Measurements from ENCODE around the gene ARID4A.
"Not testable (repeated sequence)": the region's sequence is repeated elsewhere in the genome, so short reads cannot be mapped to it uniquely, and the experiment has no call there.

Gene ARID4A

GRCh38 chr14:58298477-58299400 lies at the start of gene ARID4A:
Gene ARID4A (plus strand): TSS chr14:58298555. CDS start chr14:58299855, 1,300 bp downstream.
- DNase-seq = peak; percentile 34 to 39

GRCh38 chr14:58249611-58250010 lies 48.7 kb upstream of the ARID4A start:
- DNase-seq = no peak

- DNase-seq = no peak
These were observed 40.2 kb upstream of the ARID4A start for GRCh38 chr14:58258156-58258555.

GRCh38 chr14:58262005-58262404 lies 36.4 kb upstream of the ARID4A start:
- not testable (repeated sequence) for DNase-seq

GRCh38 chr14:58265401-58265800 lies 33.0 kb upstream of the ARID4A start:
- no peak for DNase-seq

GRCh38 chr14:58270628-58271027 lies 27.7 kb upstream of the ARID4A start:
- no peak for DNase-seq

GRCh38 chr14:58272588-58273372 lies 25.6 kb upstream of the ARID4A start:
- no peak for DNase-seq

- DNase-seq = no peak
These were observed 23.5 kb upstream of the ARID4A start for GRCh38 chr14:58274881-58275280.

GRCh38 chr14:58275527-58276190 lies 22.7 kb upstream of the ARID4A start:
- no peak for DNase-seq

- no peak for DNase-seq
These were observed 22.1 kb upstream of the ARID4A start for GRCh38 chr14:58276208-58276607.

- DNase-seq = no peak
These were observed 20.2 kb upstream of the ARID4A start for GRCh38 chr14:58278177-58278576.

GRCh38 chr14:58280954-58281787 lies 17.2 kb upstream of the ARID4A start:
- DNase-seq = peak; percentile 55 to 57

GRCh38 chr14:58281969-58282368 lies 16.4 kb upstream of the ARID4A start:
- DNase-seq = no peak

- DNase-seq = no peak
These were observed 15.3 kb upstream of the ARID4A start for GRCh38 chr14:58282925-58283593.

GRCh38 chr14:58283730-58284129 lies 14.6 kb upstream of the ARID4A start:
- no peak for DNase-seq

- DNase-seq = no peak
These were observed 13.2 kb upstream of the ARID4A start for GRCh38 chr14:58285132-58285531.

- no peak for DNase-seq
These were observed 10.7 kb upstream of the ARID4A start for GRCh38 chr14:58287607-58288042.

- DNase-seq = no peak
These were observed 10.1 kb upstream of the ARID4A start for GRCh38 chr14:58288106-58288792.

- DNase-seq = no peak
These were observed 6.7 kb upstream of the ARID4A start for GRCh38 chr14:58291646-58292045.

GRCh38 chr14:58292187-58292586 lies 6.2 kb upstream of the ARID4A start:
- no peak for DNase-seq

- no peak for DNase-seq
These were observed 4.2 kb upstream of the ARID4A start for GRCh38 chr14:58294201-58294600.

All from CD4-positive, alpha-beta T cell treated with Interleukin-4 for 1 hour (primary cell).